ENCODE measurements around the gene AIRE.

DNA sequence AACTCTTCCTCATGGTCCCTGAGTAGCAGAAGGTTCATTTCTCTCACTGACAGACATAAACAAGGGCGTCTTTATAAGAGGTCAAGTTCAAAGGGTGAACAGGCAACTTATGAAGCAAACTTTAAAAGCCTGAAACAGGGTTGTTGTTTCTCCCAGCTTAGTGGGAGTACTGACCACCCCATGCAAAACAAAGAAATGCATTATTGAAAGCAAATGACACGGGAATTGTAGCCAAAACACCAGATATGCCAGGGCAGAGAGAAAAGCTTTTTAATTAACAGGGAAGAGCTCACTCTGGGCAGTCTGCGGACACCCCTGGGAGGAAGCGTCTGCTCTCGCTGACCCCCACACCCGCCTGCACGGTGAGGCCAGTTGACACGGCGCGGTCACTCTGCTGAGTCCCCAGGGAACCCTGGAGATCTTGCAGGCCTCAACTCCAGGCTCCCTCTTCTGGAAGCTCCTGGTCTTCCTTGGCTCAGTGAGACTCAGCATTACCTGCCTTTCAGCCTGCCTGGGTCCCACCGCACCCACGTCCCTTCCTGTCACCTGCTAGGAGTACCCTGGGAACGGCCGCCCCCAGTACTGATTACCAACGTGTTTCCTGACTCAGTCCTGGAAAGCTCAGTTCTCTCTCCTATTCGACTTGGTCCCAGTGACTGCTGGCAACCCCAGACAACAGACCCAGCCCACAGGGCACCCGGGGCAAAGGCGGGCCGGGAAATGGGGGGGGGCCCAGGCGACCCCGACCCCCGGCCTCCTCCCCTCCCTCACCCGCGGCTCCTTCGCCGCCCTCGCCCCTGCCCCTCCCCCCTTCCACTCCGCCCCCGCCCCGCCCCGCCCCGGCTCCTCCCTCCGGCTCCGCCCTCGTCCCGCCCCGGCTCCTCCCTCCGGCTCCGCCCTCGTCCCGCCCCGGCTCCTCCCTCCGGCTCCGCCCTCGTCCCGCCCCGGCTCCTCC lies 52.5 kb downstream of the AIRE start:
- no peak for TF ChIP-seq POLR2A (IDR thresholded peaks at IDR 0.05)
- TF ChIP-seq, protein P1, sequence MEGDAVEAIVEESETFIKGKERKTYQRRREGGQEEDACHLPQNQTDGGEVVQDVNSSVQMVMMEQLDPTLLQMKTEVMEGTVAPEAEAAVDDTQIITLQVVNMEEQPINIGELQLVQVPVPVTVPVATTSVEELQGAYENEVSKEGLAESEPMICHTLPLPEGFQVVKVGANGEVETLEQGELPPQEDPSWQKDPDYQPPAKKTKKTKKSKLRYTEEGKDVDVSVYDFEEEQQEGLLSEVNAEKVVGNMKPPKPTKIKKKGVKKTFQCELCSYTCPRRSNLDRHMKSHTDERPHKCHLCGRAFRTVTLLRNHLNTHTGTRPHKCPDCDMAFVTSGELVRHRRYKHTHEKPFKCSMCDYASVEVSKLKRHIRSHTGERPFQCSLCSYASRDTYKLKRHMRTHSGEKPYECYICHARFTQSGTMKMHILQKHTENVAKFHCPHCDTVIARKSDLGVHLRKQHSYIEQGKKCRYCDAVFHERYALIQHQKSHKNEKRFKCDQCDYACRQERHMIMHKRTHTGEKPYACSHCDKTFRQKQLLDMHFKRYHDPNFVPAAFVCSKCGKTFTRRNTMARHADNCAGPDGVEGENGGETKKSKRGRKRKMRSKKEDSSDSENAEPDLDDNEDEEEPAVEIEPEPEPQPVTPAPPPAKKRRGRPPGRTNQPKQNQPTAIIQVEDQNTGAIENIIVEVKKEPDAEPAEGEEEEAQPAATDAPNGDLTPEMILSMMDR (IDR thresholded peaks at IDR 0.05) = peak in 2 of 3 donors; percentile 39 to 41

Data from ovary (tissue), 3 donors.